ENCODE data around the gene CLTA.

Gene CLTA, protein sequence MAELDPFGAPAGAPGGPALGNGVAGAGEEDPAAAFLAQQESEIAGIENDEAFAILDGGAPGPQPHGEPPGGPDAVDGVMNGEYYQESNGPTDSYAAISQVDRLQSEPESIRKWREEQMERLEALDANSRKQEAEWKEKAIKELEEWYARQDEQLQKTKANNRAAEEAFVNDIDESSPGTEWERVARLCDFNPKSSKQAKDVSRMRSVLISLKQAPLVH

DNA sequence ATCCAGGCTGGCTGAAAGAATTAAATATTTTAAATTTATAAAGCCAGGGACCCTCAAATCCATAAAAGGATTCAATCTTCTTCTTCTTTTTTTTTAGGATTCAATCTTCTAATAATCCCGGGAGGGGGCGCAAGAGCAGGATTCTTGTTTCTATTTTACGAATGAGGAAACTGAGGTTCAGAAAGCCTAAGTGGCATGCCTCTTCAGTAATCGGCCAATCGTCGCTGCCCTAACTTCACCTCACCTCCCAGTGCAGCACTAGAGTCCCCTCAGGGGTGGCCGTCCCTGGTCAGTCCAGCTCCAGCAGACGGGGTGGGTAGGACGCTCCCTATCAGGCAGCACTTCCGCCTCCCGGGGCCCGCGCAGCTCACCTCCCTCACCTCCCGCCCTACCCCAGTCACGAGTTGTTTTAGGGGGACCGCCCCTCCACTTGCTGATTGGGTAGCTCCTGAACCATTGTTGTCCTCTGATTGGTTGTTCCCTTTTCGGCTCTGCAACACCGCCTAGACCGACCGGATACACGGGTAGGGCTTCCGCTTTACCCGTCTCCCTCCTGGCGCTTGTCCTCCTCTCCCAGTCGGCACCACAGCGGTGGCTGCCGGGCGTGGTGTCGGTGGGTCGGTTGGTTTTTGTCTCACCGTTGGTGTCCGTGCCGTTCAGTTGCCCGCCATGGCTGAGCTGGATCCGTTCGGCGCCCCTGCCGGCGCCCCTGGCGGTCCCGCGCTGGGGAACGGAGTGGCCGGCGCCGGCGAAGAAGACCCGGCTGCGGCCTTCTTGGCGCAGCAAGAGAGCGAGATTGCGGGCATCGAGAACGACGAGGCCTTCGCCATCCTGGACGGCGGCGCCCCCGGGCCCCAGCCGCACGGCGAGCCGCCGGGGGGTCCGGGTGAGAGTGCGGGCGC, at the start of gene CLTA:
Gene CLTA (plus strand): TSS at position 534 of the 902 bp plus-strand sequence. CDS start 136 bp downstream, at position 670.
- peak; percentile 96 for DNase-seq

DNA sequence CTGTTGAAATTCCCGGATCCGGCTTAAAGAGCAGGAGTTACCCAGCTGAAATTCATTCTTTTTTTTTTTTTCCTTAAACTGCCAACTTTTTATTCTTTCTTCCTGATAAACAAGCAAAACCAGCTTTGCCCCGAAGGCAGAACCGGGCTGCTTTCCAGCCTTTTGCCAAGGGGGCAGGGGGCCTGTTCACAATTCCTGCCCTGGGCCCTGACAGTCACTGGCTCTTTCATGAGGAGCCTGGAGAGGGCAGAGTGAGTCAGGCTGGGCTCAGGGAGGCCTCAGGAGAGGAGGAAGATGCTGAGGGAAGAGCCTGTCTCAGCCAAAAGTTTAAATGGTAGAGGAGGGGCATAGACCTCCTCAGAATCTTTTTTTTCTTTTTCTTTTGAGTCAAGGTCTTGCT, 49.4 kb upstream of the CLTA start:
- DNase-seq: no peak

DNA sequence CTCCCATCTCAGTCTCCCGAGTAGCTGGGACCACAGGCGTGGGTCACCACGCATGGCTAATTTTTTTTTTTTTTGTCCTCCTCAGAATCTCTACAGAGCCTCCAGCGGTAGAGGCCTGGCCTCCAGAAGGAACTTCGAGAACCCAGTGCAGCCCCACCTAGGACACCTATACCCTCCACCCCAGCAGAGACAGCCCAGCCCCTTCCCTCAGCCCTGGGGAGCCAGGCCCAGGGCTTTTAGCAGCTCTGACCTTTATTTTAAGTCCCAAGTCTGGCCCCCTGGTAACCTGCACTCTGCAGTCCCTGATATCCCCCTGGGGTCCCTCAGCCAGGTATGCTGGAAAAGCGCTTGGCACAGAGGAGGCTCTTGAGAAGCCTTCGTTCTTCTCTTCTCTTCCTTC, 49.0 kb upstream of the CLTA start:
- DNase-seq: no peak

DNA sequence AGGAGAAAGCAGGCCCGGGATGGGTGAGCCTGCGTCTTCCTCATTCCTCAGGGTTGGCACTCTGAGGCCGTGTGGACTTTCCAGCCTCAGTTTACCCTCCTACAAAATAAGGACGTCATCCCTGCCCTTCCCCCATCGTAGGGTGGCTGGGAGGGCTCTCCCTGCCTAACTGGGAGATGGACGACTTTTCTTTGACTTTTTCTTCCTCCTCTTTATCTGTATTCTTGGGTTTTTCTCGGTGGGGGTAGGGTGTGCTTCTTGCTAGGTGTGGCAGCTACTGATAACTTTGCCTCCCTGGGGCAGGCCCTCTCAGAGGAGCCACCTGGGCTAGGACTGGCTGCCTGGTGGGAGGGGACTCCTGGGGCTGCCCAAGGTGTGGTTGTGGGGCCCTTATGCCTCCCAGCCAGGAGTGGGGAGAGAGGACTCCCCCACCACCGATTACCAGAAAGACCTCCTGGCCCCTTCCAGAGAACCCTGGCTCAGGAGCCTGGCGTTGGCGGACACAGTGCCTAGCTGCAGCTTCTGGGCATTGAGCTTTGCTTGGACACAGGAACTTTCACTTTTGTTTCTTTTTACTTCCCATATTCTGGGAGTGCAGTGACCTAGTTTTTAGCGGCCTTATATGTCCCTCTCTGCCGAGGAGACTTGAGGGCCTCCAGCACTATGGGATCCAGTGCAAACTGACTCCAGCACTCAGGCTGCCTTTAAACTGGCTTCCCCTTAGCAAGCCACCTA, 48.0 kb upstream of the CLTA start:
- DNase-seq: no peak

DNA sequence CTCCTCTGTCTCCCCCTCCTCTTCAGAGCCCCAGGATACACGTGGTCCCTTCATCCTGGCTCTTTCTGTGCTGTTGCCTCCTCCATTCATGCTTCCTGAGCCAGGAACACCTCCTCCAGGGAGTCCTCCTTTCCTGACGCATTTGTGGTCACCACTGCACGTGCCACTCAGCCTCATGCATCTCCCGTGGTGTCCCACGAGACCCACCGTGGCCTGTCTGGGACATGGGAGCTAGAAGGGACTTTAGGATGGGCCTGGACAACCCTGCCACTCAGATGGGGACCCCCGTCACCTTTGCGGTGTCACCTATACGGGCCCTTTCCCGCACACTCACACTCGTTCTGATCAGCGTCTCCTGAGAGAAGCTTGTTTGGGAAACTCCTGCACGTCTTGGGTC, 47.5 kb upstream of the CLTA start:
- DNase-seq: no peak

DNA sequence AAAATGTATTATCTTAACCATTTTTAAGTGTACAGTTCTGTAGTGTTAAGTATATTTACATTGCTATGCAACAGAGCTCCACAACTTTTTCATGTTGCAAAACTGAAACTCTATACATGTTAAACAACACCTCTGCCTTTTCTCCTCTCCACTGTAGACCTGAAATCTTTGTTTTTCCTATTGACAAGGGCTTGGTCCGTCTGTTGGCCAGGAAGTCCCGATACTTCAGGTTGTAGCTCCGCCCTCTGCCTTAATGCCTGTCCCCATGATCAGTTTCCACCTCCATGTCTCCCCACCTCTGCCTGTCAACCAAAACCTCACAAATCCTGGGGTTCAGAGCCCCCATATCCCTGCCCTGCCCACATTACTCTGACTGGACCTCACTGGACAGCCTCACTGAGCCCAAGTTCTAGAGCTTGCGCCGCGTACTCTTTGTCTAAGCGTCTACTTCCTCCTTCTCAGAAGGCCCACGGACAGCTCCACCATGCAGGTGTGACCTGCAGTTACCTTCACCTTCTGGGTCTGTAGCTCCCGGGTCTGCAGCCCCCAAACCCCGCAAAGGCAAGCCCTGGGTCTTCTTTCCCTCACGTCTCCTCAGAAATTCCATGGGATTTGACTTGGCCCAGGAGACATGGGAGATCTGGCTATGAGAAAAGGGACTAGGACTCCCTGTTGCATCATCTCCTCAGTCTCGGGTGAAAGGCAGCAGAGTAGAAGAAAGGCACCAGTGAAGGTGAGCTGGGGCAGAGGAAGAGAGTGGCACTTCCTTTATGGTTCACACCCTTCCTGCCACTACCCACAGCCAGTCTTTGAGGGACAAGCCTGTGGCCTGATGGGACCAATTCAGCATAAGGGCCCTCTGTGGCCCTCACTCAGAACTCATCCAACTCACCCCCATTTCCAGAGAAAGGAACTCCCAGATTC, 46.1 kb upstream of the CLTA start:
- DNase-seq: no peak

DNA sequence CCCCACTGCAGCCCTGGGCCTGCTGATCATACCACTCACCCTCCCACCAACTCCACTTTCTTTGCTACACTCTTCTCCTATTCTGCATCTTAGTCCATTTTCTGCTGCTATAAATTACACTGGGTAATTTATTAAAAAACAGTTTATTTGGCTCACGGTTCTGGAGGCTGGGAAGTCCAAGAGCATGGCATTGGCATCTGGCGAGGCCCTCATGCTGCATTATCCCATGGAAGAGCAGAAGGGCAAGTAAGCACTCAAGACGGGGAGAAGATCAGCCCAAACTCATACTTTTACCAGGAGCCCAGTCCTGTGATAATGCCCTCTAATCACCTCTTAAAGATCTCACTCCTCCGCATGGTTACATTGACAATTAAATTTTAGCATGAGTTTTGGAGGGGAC, 44.8 kb upstream of the CLTA start:
- no peak for DNase-seq

DNA sequence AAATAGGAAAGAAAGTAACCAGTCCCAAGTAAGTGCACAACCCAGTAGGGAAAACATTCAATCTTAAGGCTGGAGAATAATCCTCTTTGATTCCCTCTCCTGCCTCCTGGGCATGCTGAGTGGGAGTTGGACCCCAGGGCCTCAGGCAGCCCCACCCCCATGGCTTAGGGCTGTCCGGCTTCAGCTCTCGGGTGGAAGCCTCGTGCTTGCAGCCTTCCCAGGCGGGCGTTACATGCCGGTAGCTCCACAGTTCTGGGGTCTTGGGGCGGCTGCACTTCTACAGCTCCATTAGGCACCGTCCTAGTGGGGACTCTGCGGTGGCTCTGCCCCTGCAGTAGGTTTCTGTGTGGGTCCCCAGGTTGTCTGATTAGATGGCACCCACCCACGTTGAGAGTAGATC, 44.1 kb upstream of the CLTA start:
- DNase-seq: no peak

DNA sequence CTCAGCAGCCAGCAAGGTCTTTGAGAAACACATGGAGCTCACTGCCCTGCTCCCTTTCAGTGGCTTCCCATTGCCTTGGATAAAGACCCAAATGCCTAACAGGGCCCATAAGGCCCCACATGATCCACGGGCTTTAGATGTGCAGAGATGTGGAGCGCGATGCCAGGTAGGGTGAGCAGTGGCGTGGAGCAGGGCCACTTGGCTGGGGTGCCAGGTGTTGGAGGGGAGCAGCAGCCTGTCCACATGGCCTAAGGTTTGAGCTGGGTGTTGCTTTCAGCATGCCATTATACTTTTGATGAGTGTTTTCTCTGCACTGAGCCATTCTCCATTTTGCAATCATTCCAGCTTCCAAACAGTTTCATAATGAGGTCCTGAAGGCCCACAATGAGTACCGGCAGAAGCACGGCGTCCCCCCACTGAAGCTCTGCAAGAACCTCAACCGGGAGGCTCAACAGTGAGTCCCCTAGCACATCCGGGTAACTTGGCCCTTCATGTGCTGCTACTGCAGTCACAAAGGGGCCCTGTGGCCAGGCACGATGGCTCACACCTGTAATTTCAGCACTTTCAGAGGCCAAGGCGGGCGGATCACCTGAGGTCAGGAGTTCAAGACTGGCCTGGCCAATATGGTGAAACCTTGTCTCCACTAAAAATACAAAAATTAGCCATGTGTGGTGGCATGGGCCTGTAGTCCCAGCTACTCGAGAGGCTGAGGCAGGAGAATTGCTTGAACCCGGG, 43.1 kb upstream of the CLTA start:
- DNase-seq: no peak

DNA sequence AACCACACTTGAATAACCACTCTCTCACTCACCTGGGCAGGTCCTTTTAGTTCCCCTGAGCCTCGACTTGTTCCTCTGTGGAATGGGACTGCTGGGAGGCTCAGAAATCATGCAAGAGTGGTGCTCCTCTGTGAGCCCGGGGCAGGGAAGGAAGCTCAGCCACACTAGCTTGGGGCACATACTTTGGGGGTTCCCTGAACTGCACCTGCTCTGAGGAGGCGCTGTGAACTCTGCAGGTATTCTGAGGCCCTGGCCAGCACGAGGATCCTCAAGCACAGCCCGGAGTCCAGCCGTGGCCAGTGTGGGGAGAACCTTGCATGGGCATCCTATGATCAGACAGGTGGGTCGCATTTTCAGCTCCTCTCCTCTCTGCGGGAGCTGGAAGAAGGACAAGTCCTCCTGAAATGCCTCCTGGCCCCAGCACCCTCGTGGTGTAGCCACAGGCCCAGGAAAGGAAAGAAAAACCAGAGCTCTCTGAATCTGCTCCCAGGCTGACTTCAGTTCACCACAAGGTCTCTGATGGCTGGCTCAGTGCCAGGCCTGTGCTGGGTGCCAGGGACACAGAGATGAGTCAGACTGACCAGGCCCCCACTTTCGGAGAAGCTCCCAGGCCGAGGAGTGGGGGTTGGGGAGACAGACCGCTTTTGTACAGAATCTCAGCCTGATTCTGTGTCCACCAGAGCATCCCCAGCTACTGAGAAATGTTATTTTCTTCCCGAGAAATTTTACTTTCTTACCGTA, 42.2 kb upstream of the CLTA start:
- DNase-seq: no peak

DNA sequence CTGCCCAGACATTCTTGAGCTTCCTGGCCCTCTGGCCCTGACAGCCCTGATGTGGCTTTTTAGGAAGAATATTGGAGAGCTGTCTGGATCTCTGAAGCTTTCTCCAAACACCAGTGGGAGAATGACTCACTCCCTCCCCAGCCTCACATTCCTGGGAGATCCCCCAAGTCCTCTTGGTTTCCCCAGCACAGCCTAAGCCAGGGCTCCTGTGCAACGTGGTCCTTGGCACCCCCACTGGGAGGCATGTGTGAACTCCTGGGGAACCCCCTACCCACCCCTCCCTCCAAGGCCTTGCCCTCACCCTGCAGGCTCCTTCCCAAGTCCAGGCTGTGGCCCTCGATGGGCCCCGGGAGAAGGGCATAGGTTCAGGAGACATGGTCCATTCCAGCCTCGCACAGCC, 41.5 kb upstream of the CLTA start:
- no peak for DNase-seq

DNA sequence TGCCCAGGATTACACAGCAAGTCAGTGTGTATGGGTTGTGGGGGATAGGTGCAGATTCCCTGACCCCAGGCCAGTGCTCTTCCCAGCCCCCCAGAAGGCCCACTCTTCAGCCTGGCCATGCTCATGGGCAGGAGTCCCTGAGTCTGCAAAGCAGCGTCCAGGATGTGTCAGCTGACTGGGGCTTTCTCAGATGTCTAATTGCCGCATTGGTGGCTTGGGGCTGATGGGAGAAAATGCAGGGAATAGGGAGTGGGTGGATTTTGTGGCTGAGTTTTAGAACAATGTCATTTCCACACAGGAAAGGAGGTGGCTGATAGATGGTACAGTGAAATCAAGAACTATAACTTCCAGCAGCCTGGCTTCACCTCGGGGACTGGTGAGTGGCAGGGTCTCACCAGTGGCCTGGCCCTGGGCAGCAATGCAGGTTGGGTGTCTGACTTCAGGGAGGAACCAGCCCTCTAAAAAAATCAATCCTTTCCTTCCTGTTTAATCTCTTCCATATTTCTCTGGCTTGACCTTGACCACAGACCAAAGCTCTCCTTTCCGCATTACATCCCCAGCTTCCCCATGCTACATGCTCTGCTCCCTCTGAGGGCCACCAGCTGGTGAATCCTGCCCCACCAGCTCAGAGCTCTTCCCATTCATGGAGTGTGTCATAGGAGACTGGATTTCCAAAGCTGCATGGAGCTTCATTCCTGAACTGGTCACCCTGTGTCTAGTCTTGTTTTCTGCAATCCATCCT, 40.0 kb upstream of the CLTA start:
- DNase-seq: no peak

DNA sequence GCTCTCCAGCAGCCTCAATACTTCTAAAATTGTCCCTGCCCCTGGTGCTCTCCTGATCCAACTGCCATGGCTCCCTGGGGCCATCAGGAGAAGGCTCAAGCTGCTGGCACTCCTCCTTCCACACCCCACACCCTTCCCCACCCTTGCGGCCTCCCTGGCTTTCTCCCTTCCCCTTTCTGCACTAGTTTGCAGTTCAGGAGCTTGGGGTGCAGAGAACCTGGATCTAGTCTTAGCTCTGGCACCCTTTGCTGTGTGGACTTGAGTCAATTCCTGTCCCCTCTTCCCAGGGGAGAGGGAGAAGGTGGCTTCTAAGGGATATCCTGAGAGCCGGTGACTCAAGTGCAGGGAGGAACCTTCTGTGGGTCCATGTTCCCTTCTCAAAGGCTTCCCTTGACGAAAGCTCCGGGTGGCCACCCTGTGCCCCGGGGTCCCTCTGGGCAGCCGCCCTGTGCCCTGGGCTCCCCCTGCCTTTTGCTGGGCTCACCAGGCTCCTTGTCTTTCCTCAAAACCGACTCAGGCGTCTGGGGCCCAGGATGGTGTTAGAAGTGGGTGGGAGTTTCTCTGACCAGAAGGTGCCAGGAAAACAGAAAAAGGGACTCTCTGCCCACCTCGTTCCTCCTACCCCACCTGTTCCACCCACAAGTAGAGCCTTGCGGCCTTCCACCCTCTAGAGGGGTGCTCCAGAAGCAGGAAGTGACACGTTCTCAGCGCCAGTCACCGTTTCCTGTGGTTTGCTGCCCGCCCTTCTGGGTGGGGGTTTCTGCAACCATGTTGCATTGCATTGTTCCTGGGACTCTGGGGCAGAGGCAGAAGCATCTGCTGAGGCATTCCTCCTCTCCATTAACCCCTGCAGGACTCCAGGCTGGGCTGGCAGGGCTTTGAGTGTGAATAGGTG, 39.2 kb upstream of the CLTA start:
- no peak for DNase-seq

DNA sequence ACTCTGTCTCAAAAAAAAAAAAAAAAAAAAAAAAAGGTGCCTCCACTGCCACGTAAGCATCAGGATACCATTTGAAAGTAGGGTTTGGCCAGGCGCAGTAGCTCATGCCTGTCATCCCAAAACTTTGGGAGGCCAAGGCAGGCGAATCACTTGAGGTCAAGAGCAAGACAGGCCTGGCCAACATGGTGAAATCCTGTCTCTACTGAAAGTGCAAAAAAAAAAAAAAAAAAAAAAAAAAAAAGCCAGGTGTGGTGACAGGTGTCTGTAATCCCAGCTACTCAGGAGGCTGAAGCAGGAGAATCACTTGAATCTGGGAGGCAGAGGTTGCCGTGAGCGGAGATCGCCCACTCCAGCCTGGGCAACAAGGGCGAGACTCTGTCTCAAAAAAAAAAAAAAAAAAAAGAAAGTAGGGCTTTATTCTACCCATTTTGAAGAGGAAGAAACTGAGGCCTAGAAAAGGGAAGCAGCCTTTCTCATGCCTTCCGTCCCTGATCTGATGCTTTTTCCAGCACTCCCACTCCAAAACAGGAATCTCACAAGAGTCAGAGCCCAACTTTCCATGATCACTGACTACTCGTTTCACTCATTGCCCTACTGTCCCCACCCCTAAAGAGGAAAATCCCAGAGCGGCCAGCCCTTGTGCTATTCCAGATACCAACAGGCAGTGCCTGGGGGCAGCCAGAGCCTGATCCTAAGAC, 37.8 kb upstream of the CLTA start:
- DNase-seq: no peak

DNA sequence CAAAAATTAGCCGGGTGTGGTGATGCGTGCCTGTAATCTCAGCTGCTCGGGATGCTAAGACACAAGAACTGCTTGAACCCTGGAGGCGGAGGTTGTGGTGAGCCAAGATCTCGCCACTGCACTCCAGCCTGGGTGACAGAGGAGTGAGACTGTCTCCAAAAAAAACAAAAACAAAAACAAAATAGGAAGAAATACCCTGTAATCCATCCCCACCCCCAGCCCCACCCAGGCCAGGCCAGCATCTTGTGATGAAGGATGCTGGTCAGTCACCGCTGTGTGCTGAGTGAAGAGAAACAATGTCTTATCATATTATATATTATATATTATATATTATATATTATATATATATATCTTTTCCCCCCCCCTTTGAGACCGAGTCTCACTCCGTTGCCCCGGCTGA, 37.0 kb upstream of the CLTA start:
- no peak for DNase-seq

DNA sequence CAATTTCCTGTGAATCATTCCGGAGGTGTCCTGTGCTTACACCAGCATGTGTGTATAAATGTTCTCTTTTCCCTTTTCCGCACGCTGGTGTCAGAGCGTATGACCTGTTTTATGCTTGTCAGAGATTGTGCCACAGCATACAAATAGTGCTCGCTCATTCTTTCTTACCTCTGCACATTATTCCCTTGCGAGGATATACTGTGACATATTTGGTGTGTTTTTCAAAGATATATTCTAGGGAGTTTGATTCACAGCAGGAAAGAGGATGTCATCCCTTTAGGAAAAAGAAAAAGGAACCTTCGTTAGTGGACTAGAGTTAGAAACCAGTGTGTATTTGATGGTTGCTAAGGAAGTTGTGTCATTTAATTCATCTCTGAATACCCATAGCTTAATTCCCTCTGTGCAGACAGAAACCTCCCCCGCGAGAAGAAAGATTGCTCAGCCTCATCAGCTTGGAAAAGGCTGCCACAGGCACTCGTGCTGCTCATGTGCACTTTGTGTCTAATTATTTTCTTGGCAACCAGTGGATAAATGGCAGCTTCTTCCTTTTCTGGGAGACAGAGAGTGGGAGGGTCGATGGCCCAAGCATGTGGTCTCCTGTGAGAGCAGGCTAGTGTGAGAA, 36.3 kb upstream of the CLTA start:
- DNase-seq: no peak

DNA sequence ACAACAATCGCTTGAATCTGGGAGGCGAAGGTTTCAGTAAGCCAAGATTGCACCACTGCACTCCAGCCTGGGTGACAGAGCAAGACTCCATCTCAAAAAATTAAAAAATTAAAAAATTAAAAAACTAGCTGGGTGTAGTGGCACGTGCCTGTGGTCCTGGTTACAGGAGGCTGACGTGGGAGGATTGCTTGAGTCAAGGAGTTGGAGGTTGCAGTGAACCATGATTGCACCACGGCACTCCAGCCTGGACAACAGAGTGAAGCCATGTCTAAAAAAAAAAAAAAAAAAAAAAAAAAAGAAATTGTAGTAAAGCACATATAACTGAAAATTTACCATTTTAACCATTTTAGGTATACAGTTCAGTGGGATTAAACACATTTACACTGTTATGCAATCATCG, 34.6 kb upstream of the CLTA start:
- no peak for DNase-seq

DNA sequence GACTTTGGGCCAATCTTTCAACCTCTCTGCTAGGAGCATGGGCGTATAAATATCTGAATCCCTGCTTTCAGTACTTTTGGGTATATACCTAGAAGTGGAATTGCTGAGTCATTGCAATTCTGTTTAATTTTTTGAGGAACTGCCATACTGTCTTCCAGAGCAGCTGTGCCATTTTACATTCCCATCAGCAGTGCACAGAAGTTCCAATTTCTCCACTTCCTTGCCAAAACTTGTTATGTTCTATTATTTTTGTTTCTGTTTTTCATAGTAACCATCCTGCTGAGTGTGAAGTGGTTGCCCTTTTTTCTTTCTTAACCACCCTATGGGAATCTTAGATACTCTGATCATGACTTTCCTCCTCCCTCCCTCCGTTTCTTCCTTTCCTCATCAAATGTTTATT, 32.6 kb upstream of the CLTA start:
- no peak for DNase-seq
